ENCODE results near the gene ITSN2.
"Not testable (repeated sequence)": the region's sequence is repeated elsewhere in the genome, so short reads cannot be mapped to it uniquely, and the experiment has no call there.

The ITSN2 gene

DNA sequence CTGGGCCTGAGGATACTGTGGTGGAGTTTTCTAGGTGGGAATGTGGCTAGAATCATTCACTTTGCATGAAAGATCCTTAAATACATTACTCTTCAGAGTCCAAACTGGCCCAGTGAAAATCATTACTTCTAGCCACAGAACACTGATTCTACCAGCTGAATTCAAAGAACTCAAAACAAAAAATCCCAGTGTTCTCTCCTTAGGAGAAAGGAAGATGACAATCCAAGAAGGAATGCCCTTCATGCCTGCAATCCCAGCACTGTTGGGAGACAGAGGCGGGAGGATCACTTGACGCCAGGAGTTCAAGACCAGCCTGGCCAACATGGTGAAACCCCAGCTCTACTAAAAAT is 150.3 kb downstream of the ITSN2 start:
- DNase-seq: no peak

GRCh38 chr2:24209389-24210105 is 150.8 kb downstream of the ITSN2 start:
- no peak for DNase-seq

DNA sequence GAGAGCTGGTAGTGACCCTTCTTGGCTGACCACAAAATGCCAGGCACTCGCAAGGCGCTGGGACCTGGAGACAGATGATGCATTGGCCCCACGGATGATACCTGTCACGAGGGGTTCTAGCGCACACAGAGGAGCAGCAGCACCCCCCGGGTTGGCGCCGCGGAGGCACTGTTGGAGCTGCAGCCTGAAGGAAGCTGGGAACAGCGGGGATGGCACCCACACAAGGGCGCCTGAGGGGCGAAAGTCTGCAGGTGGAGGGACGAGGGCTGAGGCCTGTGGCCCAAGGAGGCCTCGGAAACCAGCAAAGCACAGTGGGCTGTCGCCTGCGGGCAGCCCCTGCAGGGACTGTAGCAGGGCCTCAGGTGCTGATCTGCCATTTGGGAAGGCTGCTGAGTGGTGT is 151.8 kb downstream of the ITSN2 start:
- no peak for DNase-seq

- no peak for DNase-seq
These were observed 153.0 kb downstream of the ITSN2 start for GRCh38 chr2:24207359-24207758.

DNA sequence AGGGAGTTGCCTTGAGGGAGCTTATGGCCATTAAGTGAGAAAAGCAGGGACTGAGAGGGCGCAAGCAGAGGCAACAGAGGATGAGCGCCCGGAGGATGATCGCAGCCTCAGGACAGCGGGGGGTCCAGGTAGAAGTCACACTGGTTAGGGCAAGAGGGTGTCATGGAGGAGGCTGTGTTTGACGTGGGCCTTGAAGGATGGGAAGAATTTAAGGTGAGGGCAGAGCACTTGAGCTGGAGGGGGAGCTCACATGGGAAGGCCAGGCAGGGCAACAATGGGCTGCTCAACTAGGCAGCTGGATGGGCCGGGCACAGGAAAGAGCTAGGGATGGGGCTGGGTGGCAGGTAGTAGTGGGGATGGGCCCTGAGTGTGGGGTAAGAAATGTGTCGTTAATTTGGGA is 153.6 kb downstream of the ITSN2 start:
- DNase-seq: no peak

DNA sequence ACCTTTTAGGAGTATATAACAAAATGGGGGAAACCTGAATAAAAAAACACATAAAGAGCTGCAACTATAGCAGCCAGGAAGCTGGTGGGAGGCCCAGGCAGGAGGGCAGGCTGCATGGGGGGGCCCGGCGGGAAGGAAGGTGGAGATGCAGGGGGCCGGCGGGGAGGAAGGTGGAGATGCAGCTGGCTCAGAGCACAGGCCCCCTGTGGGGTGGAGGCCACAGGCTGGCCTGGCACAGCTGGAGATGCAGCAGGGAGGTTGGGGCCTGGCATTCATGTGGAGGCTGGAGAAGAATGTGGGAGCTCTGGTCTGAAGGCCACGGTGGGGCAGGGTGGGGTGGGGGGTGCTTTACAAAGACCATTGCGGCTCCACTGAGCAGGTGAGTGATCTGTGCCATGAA is 154.1 kb downstream of the ITSN2 start:
- no peak for DNase-seq

DNA sequence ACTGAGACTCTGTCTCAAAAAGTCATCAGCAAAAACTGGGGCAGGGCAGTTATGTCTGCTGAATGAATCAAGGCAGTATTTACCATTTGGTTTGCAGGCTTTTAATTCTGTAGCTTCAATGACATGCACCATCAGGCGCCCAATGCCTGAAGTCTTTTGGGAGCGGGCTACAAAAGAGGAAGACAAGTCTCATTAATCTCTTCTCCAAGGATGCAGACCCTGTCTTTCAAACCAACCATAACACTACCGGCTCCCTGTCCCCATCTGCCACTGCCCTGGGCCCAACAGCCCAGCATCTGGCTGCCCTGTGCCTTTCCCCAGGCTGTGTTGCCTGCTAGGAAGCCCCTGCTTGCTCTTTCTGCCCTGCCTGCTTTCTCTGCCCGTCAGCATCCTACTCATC is 155.2 kb downstream of the ITSN2 start:
- no peak for DNase-seq

- no peak for DNase-seq
These were observed 155.8 kb downstream of the ITSN2 start for GRCh38 chr2:24204505-24204904.

- no peak for DNase-seq
These were observed 156.6 kb downstream of the ITSN2 start for GRCh38 chr2:24203787-24204150.

- DNase-seq: no peak
These were observed 157.1 kb downstream of the ITSN2 start for GRCh38 chr2:24203029-24203786.

DNA sequence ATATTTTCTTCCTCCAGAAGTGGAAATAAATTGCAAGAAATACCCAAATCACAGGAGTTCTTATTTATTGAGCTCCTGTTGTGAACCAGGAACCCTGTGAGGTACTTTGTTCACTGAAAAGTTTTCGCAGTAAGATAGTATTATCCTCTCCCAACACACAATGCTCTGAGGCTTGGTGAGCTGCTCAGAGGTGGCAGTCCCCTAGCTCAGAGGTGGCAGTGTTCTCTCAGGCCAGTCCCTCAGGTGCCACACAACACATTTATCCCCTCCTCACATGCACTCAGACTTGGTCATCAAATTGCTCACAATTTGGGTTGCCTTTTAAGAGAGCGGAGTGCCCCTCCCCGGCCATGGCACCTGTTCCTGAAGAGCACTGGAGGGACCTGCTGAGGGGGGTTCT is 159.5 kb downstream of the ITSN2 start:
- DNase-seq: no peak

DNA sequence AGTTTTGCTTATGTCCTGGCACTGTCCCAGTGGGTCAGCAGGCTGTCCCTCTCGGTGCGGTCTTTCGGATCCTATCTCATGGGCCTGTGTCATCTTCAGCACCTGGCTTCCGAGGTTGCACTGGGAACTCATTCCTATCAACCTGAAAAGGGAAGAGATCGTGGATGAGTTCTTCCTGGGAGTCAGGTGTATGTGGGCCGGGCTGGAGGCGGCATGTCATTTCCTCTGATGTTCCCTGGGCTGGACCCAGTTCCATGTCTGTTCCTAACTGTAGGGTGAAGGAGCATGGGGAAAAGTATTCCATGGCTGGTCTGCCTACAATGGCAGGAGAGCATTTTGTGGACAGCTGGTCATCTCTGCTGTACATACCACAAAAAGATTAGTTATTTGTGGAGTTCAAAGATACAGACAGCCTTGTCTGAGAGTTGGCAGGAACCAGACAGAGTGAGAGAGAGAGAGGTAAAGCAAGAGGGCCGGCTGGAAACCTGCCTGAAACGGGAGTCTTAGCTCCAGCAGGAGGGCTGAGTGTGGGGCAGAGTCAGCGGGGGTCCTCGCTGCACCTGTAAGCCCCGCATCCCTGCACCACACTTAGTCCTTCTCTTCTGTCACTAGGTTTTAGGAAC is 160.3 kb downstream of the ITSN2 start:
- no peak for DNase-seq

- DNase-seq: not testable (repeated sequence)
These were observed 163.1 kb downstream of the ITSN2 start for GRCh38 chr2:24197213-24197612.

GRCh38 chr2:24191848-24192247 is 168.5 kb downstream of the ITSN2 start:
- no peak for DNase-seq

DNA sequence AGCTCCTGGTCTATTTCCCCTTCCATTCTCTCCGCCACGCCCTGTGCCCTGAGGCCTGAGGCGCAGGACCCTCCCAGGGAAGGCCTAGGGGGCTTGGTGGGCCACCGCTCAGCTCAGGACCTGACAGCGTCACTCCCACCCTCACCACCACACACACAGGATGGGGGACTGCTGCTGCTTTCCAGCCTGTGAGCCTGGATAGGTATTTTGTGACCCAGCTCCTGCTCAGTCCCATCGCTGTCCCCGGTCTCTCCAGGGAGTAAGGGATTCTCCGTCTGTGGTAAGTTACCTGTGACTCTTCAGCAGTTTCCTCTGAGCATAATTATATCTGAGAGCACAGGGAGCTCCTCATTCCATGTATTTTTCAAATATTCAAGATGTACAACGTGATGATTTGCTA is 169.2 kb downstream of the ITSN2 start:
- DNase-seq: no peak

DNA sequence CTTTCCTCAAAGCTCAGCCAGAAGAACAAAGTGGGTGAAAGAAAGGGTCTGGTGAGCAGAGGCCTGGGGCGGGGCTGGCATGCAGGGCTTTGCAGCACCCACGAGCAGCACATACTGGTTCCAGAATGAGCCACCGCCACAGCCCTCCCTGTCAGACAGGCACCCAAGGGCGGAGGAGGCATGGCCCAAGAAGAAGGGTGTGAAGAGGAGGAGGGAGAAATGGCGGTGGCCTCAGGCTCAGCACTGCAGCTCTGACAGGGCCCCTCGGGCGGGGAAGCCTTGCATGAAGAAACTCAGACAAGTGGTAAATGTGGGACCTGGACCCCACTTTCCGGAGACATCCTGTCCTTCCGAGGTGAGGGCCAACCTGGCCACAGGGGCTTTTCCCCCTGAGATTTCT is 169.8 kb downstream of the ITSN2 start:
- no peak for DNase-seq

GRCh38 chr2:24189551-24189950 is 170.8 kb downstream of the ITSN2 start:
- DNase-seq: no peak

DNA sequence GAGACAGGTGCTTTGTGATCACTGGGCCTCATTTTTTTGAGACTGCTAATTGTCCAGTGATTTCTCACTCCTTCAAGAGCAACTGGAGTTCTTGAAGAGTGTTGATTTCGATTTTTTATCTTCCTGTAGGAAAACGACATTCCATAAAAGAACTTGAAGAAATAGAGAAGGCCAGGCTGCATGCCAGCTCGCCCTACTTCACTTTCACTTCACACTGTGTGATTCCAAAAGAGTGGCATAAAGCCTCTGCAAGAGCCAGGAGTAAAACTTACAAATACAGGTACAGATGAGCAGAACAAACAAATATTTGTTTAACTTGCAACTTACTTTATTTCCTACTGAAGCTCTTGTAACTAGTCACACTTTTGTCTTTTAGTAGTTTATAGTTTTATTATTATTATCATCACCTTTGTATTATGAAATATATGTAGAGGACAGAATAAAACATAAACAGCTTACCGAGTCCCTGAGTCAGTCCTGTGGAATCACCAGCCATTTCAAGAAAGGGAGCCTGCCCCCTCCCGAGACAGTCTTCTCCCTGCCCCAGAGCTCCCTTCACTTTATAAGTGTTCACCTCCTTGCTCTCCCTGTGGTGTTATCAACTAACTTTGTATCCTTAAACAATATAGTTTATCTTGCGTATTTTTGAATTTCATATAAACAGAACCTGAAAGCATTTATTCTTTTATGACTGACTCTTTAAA is 176.8 kb downstream of the ITSN2 start:
- DNase-seq: no peak

GRCh38 chr2:24182507-24182906 is 177.8 kb downstream of the ITSN2 start:
- no peak for DNase-seq

GRCh38 chr2:24181849-24182248 is 178.5 kb downstream of the ITSN2 start:
- DNase-seq: no peak

- no peak for DNase-seq
These were observed 180.7 kb downstream of the ITSN2 start for GRCh38 chr2:24179683-24180082.

DNA sequence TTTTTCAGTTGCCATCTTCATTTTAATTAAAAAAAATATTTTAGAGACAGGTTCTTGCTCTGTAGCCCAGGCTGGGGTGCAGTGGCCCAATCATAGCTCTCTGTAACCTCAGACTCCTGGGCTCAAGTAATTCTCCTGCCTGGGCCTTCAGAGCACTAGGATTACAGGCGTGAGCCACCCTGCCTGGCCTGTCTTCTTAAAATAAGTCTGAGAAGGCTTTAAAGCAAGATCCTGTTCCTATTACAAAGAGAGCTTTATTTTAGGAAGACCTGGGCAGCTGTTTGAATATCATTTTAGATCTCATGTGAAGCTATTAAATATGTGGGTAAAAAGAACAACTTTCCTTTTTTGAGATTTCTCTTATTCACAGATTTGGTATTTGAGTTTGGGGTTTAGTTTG is 184.0 kb downstream of the ITSN2 start:
- DNase-seq: no peak

GRCh38 chr2:24175631-24176187 is 184.6 kb downstream of the ITSN2 start:
- no peak for DNase-seq

All from hematopoietic multipotent progenitor cell treated with erythropoietin and hydrocortisone succinate and interleukin-3 and kit ligand, for 8 days (in vitro differentiated cells).